Panc1 (cell line): ENCODE measurements around the gene NOS1AP. TPM values are rescaled to one million over a fixed set of nuclear protein-coding genes. Genes with fewer than 3 reads are reported as not detected.

ENCODE experiments used
- ATAC-seq: fragments of 200-7000 bp; cut with Tn5 transposase; 2 replicates; pipeline ENCODE4 v1.9.1; 2020; ENCODE audit warnings: mild to moderate bottlenecking, moderate library complexity
- BruUV-seq: library from RNA; stranded (reverse); fragments of 400-500 nt; replicated peaks from 2 replicates; lab custom pipeline; 2021; lab: Mats Ljungman, UMichigan
- CTCF ChIA-PET: fragments of 300-600 bp; sonication (Branson Sonifier 250); formaldehyde crosslinking; loops from one replicate; lab custom pipeline; 2022; ENCODE audit warnings: antibody characterized with exemption; lab: Charles Lee
- POLR2A ChIA-PET: fragments of 300-600 bp; sonication (Branson Sonifier 250); formaldehyde crosslinking; loops from one replicate; lab custom pipeline; 2022; ENCODE audit warnings: antibody characterized with exemption; lab: Charles Lee
- DNase-seq: peaks from one replicate; pipeline ENCODE4 v3.0.0-alpha.2; 2010; ENCODE audit warnings: low read depth, low spot score
- H3K27ac ChIP-seq: 2 replicates; pipeline ENCODE4 v1.5.1; 2011; ENCODE audit warnings: mild to moderate bottlenecking, low read length, inconsistent platforms
- H3K27me3 ChIP-seq: fragments of 200-500 bp; sonication (Bioruptor generic); 2 replicates; pipeline ENCODE4 v1.6.0; 2014; ENCODE audit warnings: low read length, inconsistent platforms; ENCODE audit not compliant: control insufficient read depth, insufficient read depth
- H3K36me3 ChIP-seq: fragments of 200-500 bp; sonication (Bioruptor generic); 2 replicates; pipeline ENCODE4 v1.5.1; 2014; ENCODE audit warnings: inconsistent platforms, mild to moderate bottlenecking, low read length, moderate library complexity; ENCODE audit not compliant: control insufficient read depth, insufficient read depth
- H3K4me1 ChIP-seq: 2 replicates; pipeline ENCODE4 v1.5.1; 2011; ENCODE audit warnings: inconsistent platforms, mild to moderate bottlenecking, low read length, moderate library complexity; ENCODE audit not compliant: control insufficient read depth, insufficient read depth
- H3K4me3 ChIP-seq, 2 experiments: 2 replicates each; pipeline ENCODE4 v1.5.1; 2011 to 2012; ENCODE audit warnings: low read depth in 2 of 2, low read length in 2 of 2, mild to moderate bottlenecking in 2 of 2, inconsistent platforms in 1 of 2, moderate library complexity in 1 of 2
- H3K9me3 ChIP-seq: fragments of 200-500 bp; sonication (Bioruptor generic); 2 replicates; pipeline ENCODE4 v1.5.1; 2014; ENCODE audit warnings: low read depth, mild to moderate bottlenecking, inconsistent platforms, low read length, moderate library complexity; ENCODE audit not compliant: control insufficient read depth, insufficient read depth
- POLR2AphosphoS5 ChIP-seq: IDR thresholded peaks from 2 replicates; pipeline ENCODE4 v1.6.1; 2012; ENCODE audit warnings: mild to moderate bottlenecking, low read depth, low read length, moderate library complexity
- SIN3A ChIP-seq: IDR thresholded peaks from 2 replicates; pipeline ENCODE4 v1.6.1; 2012; ENCODE audit warnings: low read depth, mild to moderate bottlenecking, low read length, moderate library complexity, borderline replicate concordance; ENCODE audit not compliant: insufficient read depth
- TCF7L2 ChIP-seq: IDR thresholded peaks from 2 replicates; pipeline ENCODE4 v1.6.1; 2011; ENCODE audit warnings: mild to moderate bottlenecking, low read depth, low read length, inconsistent platforms
- in situ Hi-C: cut with HindIII; loops from 2 replicates; pipeline ENCODE4 v1.10.0; 2016; ENCODE audit warnings: low sequenced_read_pairs, low pct_unique_long_range_greater_than_20kb
- intact Hi-C: fragments of 100-400 bp; cut with micrococcal nuclease; formaldehyde crosslinking; loops from one replicate; pipeline ENCODE4 v1.10.0; 2022; ENCODE audit not compliant: unreplicated experiment
- total RNA-seq: library from RNA; stranded (reverse); gene quantifications from one replicate; pipeline ENCODE4 v1.2.1, GENCODE V29; 2021; ENCODE audit not compliant: unreplicated experiment
- TF ChIP-seq, protein P1 (sequence below), 2 experiments: IDR thresholded peaks; 2 replicates each; pipeline ENCODE4 v1.6.1; 2011 to 2012; ENCODE audit warnings: low read depth in 2 of 2, control low read depth in 1 of 2, low read length in 1 of 2, mild to moderate bottlenecking in 1 of 2, moderate library complexity in 1 of 2; ENCODE audit not compliant: insufficient read depth in 1 of 2
- TF ChIP-seq, protein P2 (sequence below): fragments of 450-650 bp; IDR thresholded peaks from 2 replicates; pipeline ENCODE4 v1.5.1; 2017; ENCODE audit warnings: mild to moderate bottlenecking

Gene NOS1AP
- total RNA-seq, 1 experiment from 2014 or later, result 27.9 TPM

DNA sequence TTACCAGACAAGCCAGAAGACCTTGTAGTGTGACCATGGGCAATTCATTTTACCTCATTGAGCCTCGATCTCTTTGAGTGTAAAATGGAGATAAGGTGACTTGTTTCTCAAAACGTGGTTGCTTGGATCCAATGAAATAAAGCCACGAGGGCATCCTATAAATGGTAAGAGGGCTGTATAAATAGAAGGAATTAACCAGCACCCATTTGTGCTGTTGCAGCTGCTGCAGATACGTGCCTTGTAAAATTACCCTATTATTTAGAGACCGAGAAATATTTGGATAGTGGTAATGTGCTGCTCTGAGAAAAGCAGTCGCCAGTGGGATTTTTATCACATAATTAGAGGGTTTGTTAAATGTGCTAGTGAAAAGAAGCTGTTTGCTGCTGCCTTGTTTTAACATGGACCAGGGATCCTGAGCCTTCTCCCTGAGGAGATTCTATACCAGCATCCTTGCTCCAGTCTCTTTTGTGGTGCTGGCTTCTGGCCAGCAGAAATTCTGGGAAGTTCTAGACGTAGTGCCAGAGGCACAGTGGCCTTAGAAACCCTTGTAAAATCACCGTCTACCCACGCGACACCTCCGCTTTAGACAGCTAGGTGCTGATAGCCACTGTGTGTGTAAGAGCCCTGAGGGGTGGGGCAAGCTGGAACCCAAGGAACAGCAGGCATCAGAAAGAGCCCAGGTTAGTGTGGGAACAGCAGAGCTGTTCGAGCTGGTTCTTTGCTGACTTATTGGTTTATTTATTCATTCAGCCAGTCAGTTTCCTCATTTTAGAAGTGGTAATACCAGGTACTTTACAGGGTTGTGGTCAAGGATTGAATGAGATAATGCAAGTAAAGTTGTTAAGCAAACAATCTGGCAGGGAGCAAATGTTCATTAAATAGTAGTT lies 137.5 kb downstream of the NOS1AP start:
- ChIA-PET POLR2A (no interaction called here), CTCF (no interaction called here)
- no TSS peak for BruUV-seq
- intact Hi-C loops (no loop called here), in situ Hi-C loops (no loop called here)
- H3K36me3 ChIP-seq, result no peaks in the 10 kb centered on the region
- peak overlapping the region; percentile 98 for H3K27ac ChIP-seq
- ATAC-seq (peak; percentile 86), DNase-seq (no peak)
- H3K4me3 ChIP-seq, result peak overlapping the region in 1 of 2 experiments; percentile 19; a peak in 1 of 4 replicates
- H3K9me3 ChIP-seq, result no peaks in the 10 kb centered on the region
- TF ChIP-seq, protein P1, sequence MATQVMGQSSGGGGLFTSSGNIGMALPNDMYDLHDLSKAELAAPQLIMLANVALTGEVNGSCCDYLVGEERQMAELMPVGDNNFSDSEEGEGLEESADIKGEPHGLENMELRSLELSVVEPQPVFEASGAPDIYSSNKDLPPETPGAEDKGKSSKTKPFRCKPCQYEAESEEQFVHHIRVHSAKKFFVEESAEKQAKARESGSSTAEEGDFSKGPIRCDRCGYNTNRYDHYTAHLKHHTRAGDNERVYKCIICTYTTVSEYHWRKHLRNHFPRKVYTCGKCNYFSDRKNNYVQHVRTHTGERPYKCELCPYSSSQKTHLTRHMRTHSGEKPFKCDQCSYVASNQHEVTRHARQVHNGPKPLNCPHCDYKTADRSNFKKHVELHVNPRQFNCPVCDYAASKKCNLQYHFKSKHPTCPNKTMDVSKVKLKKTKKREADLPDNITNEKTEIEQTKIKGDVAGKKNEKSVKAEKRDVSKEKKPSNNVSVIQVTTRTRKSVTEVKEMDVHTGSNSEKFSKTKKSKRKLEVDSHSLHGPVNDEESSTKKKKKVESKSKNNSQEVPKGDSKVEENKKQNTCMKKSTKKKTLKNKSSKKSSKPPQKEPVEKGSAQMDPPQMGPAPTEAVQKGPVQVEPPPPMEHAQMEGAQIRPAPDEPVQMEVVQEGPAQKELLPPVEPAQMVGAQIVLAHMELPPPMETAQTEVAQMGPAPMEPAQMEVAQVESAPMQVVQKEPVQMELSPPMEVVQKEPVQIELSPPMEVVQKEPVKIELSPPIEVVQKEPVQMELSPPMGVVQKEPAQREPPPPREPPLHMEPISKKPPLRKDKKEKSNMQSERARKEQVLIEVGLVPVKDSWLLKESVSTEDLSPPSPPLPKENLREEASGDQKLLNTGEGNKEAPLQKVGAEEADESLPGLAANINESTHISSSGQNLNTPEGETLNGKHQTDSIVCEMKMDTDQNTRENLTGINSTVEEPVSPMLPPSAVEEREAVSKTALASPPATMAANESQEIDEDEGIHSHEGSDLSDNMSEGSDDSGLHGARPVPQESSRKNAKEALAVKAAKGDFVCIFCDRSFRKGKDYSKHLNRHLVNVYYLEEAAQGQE (IDR thresholded peaks at IDR 0.05; ENCODE audit: insufficient read depth in 1 of 2, low read depth in 2 of 2, low read length in 1 of 2), result no peak
- TF ChIP-seq TCF7L2 (peak; percentile 54), POLR2AphosphoS5 (peak; percentile 23; the same call in 1 of the 2 replicates)
- TF ChIP-seq, protein P2, sequence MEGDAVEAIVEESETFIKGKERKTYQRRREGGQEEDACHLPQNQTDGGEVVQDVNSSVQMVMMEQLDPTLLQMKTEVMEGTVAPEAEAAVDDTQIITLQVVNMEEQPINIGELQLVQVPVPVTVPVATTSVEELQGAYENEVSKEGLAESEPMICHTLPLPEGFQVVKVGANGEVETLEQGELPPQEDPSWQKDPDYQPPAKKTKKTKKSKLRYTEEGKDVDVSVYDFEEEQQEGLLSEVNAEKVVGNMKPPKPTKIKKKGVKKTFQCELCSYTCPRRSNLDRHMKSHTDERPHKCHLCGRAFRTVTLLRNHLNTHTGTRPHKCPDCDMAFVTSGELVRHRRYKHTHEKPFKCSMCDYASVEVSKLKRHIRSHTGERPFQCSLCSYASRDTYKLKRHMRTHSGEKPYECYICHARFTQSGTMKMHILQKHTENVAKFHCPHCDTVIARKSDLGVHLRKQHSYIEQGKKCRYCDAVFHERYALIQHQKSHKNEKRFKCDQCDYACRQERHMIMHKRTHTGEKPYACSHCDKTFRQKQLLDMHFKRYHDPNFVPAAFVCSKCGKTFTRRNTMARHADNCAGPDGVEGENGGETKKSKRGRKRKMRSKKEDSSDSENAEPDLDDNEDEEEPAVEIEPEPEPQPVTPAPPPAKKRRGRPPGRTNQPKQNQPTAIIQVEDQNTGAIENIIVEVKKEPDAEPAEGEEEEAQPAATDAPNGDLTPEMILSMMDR, result no peak
- H3K4me1 ChIP-seq, result peaks cover 84% of the 10 kb centered on the region
- no peaks in the 10 kb centered on the region for H3K27me3 ChIP-seq

DNA sequence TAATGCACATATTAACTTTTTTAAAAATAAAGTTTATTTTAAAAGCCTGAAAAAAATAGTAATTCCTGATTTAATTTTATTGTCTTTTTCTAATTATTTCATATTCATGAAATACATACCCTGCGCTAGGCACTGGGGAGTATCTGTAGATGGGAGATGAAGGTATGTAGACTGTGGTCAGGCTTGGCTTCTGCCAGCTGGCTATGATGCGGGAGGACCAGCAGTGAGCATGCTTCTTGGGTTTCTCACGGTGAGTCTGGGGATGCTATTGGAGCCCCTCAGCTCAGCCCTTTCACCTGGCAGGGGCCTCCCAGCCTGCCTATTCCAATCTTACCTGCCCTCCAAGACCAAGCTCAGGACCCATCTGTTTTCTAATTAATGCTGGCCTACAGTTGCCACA lies 138.4 kb downstream of the NOS1AP start:
- ATAC-seq (no peak), DNase-seq (no peak)
- no peaks in the 10 kb centered on the region for H3K27me3 ChIP-seq
- no peaks in the 10 kb centered on the region for H3K9me3 ChIP-seq
- H3K4me1 ChIP-seq, result peaks cover 90% of the 10 kb centered on the region
- H3K27ac ChIP-seq, result peak overlapping the region; percentile 98
- TF ChIP-seq TCF7L2 (no peak), SIN3A (no peak), POLR2AphosphoS5 (no peak)
- TF ChIP-seq, protein P1 (IDR thresholded peaks at IDR 0.05; ENCODE audit: insufficient read depth in 1 of 2, low read depth in 2 of 2, low read length in 1 of 2), result no peak
- TF ChIP-seq, protein P2, result no peak
- H3K4me3 ChIP-seq, result no peak overlapping the region
- no peaks in the 10 kb centered on the region for H3K36me3 ChIP-seq
- BruUV-seq, result no TSS peak
- in situ Hi-C loops, result no loop called here
- CTCF ChIA-PET, result interaction anchor here (0.6 kb wide), 1 partner anchor 66 kb away, joined by 7 read pairs; no protein-coding TSS in a partner anchor
- intact Hi-C loops, result no loop called here
- POLR2A ChIA-PET, result no interaction called here
